ENCODE results near the gene TMEM250. TPM values are rescaled to one million over a fixed set of nuclear protein-coding genes. Genes with fewer than 3 reads are reported as not detected.
A peak's percentile ranks its signal among the peaks of the same experiment; 100 is the strongest.

The TMEM250 gene
- total and polyA plus RNA-seq, 2 donors from 2014 or later = 22.2 to 33.1 TPM

GRCh38 chr9:136098210-136098609 is 20.5 kb downstream of the TMEM250 start:
- intact Hi-C loops (cut with DNase I) = no loop called here
- H3K27ac ChIP-seq (ENCODE audit: low read depth in 2 of 2, low read length in 2 of 2) = no peak overlapping the region
- H3K27me3 ChIP-seq (ENCODE audit: control insufficient read depth, insufficient read depth, low read length) = no peaks in the 10 kb centered on the region
- no peak for TF ChIP-seq CTCF (IDR thresholded peaks at IDR 0.05; ENCODE audit: borderline replicate concordance, extremely low read depth, insufficient read depth)
- no peaks in the 10 kb centered on the region for H3K36me3 ChIP-seq (ENCODE audit: control insufficient read depth in 2 of 3, insufficient read depth in 3 of 3, low read length in 3 of 3)
- H3K9ac ChIP-seq (ENCODE audit: low read length in 3 of 3) = no peak overlapping the region
- no peak overlapping the region for H3K4me3 ChIP-seq (ENCODE audit: low read length in 3 of 3)
- no peak for DNase-seq
- no peak for FAIRE-seq
- peaks cover 0 to 9% (median 6%) of the 10 kb centered on the region in 3 donors for H3K4me1 ChIP-seq (ENCODE audit: control insufficient read depth in 2 of 3, insufficient read depth in 2 of 3, low read depth in 1 of 3, low read length in 3 of 3)
- no peaks in the 10 kb centered on the region for H3K9me3 ChIP-seq (ENCODE audit: control insufficient read depth in 2 of 3, insufficient read depth in 1 of 3, low read length in 3 of 3)

GRCh38 chr9:136096505-136097001 is 22.1 kb downstream of the TMEM250 start:
- no peak for FAIRE-seq
- intact Hi-C loops (cut with DNase I) = no loop called here
- H3K27me3 ChIP-seq (ENCODE audit: control insufficient read depth, insufficient read depth, low read length) = no peaks in the 10 kb centered on the region
- no peak overlapping the region for H3K27ac ChIP-seq (ENCODE audit: low read depth in 2 of 2, low read length in 2 of 2)
- no peak for DNase-seq
- peaks cover 0 to 3% (median 0%) of the 10 kb centered on the region in 3 donors for H3K36me3 ChIP-seq (ENCODE audit: control insufficient read depth in 2 of 3, insufficient read depth in 3 of 3, low read length in 3 of 3)
- peaks cover 0 to 19% (median 15%) of the 10 kb centered on the region in 3 donors for H3K4me1 ChIP-seq (ENCODE audit: control insufficient read depth in 2 of 3, insufficient read depth in 2 of 3, low read depth in 1 of 3, low read length in 3 of 3)
- no peak for TF ChIP-seq CTCF (IDR thresholded peaks at IDR 0.05; ENCODE audit: borderline replicate concordance, extremely low read depth, insufficient read depth)
- no peak overlapping the region for H3K4me3 ChIP-seq (ENCODE audit: low read length in 3 of 3)
- no peaks in the 10 kb centered on the region for H3K9me3 ChIP-seq (ENCODE audit: control insufficient read depth in 2 of 3, insufficient read depth in 1 of 3, low read length in 3 of 3)
- no peak overlapping the region for H3K9ac ChIP-seq (ENCODE audit: low read length in 3 of 3)

GRCh38 chr9:136095070-136096058 is 23.3 kb downstream of the TMEM250 start, which contains the start of gene NACC2:
Gene NACC2, minus strand, starts transcription at chr9:136095289. Its CDS starts 44,768 bp downstream, at chr9:136050521.
- Histone ChIP-seq H3K36me3 (ENCODE audit: control insufficient read depth in 2 of 3, insufficient read depth in 3 of 3, low read length in 3 of 3) (peaks cover 0 to 3% (median 0%) of the 10 kb centered on the region in 3 donors), H3K27ac (ENCODE audit: low read depth in 2 of 2, low read length in 2 of 2) (peak within 1 kb of the TSS; percentile 63 to 88), H3K9me3 (ENCODE audit: control insufficient read depth in 2 of 3, insufficient read depth in 1 of 3, low read length in 3 of 3) (no peaks in the 10 kb centered on the region), H3K27me3 (ENCODE audit: control insufficient read depth, insufficient read depth, low read length) (no peaks in the 10 kb centered on the region), H3K4me3 (ENCODE audit: low read length in 3 of 3) (peak within 1 kb of the TSS; percentile 20 to 65 (median 25)), H3K4me1 (ENCODE audit: control insufficient read depth in 2 of 3, insufficient read depth in 2 of 3, low read depth in 1 of 3, low read length in 3 of 3) (peaks cover 0 to 25% (median 21%) of the 10 kb centered on the region in 3 donors), H3K9ac (ENCODE audit: low read length in 3 of 3) (peak within 1 kb of the TSS in 2 of 3 donors; percentile 71 to 75)
- intact Hi-C loops (cut with DNase I) = no loop called here
- FAIRE-seq (no peak), DNase-seq (peak in 4 of 5 donors; percentile 43 to 89 (median 64))
- no peak for TF ChIP-seq CTCF (IDR thresholded peaks at IDR 0.05; ENCODE audit: borderline replicate concordance, extremely low read depth, insufficient read depth)
